IPS-18a (cell line): ENCODE results near the gene IQCM.

Experiments used
- H3K27ac ChIP-seq: one replicate; pipeline ENCODE4 v1.5.1; 2013; ENCODE audit warnings: low read length
- H3K27me3 ChIP-seq: one replicate; pipeline ENCODE4 v1.6.1; 2013; ENCODE audit warnings: mild to moderate bottlenecking, low read length; ENCODE audit not compliant: control insufficient read depth, insufficient read depth
- H3K36me3 ChIP-seq: one replicate; pipeline ENCODE4 v1.6.1; 2013; ENCODE audit warnings: low read depth, low read length; ENCODE audit not compliant: control insufficient read depth
- H3K4me1 ChIP-seq: one replicate; pipeline ENCODE4 v1.6.1; 2013; ENCODE audit warnings: low read depth, low read length; ENCODE audit not compliant: control insufficient read depth
- H3K4me3 ChIP-seq: one replicate; pipeline ENCODE4 v1.5.1; 2013; ENCODE audit warnings: low read length
- H3K9ac ChIP-seq: one replicate; pipeline ENCODE4 v1.6.1; 2013; ENCODE audit warnings: mild to moderate bottlenecking, low read length, moderate library complexity
- H3K9me3 ChIP-seq: one replicate; pipeline ENCODE4 v1.6.1; 2013; ENCODE audit warnings: low read depth, low read length; ENCODE audit not compliant: control insufficient read depth

IQCM gene, protein sequence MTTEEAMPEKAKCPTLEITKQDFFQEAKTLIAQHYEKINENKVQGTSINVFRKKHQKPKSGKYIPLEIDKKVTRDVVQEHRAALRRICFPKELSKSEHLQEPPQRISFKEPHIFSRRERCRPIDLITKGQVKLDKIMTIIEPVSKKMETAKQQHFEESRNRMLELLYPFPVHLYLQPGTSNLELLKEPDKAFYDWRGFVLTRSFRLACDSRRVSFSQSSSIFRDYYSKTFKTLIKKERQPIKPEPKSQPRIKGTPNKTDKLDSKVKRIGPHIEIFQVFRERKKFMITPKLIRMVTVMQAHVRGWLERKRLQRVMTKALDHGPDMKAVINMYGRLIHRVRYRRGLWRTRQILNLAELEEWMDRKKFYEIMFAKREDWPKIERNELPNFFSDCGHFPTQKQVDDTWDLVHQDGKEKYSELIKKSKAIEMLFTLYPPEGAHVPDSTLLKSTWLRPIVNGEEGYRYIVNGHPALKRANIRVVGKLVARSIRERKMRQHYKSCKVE

DNA sequence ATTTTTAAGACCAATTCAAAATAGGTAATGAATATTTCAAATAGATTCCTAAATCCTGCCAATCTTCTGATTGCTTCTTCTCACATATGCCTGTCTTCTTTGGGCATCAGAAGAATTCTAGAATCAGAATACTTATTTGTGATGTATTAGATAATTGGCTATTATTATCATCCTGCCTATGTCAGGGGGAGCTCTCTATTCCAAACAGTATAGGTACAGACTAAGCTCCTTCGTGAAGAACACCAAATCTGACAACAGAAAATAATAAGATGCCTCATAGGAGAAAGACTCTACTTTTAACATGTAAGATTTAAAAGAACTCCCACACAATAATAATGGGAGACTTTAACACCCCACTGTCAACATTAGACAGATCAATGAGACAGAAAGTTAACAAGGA is at the start of gene IQCM:
TSS of gene IQCM (minus strand) at position 101 of the 400 bp plus-strand sequence. CDS start 73,152 bp downstream, outside the sequence.
- no peaks in the 10 kb centered on the region for H3K27me3 ChIP-seq
- H3K9me3 ChIP-seq, result no peaks in the 10 kb centered on the region
- H3K4me1 ChIP-seq, result no peaks in the 10 kb centered on the region
- H3K4me3 ChIP-seq, result no peak within 1 kb of the TSS
- no peak within 1 kb of the TSS for H3K9ac ChIP-seq
- H3K36me3 ChIP-seq, result no peaks in the 10 kb centered on the region
- no peak within 1 kb of the TSS for H3K27ac ChIP-seq

- Histone ChIP-seq H3K36me3 (no peaks in the 10 kb centered on the region), H3K27me3 (no peaks in the 10 kb centered on the region), H3K9me3 (no peaks in the 10 kb centered on the region), H3K4me3 (no peak overlapping the region), H3K9ac (no peak overlapping the region), H3K27ac (no peak overlapping the region), H3K4me1 (no peaks in the 10 kb centered on the region)
Observed at GRCh38 chr4:149857446-149857845, 41.8 kb upstream of the IQCM start.

DNA sequence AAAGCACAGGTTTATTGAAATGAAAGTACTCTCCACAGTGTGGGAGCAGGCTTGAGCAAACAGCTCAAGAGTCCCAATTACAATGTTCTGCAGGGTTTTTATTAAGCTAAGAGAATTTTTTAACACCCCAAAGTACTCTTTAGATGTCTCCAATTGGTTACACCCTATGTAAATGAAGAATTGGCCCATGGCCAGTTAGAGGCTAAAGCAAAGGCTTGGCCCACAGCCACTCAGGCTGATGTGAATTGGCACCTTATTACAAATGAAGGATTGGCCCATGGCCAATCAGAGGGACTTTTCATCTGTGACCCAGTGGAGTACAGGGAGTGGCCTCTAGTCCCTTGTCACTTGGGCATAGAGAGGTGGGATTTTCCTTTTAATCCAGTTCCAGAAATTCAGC is 30.1 kb upstream of the IQCM start:
- Histone ChIP-seq H3K27ac (no peak overlapping the region), H3K36me3 (no peaks in the 10 kb centered on the region), H3K4me3 (no peak overlapping the region), H3K27me3 (no peaks in the 10 kb centered on the region), H3K9ac (no peak overlapping the region), H3K9me3 (no peaks in the 10 kb centered on the region), H3K4me1 (no peaks in the 10 kb centered on the region)

DNA sequence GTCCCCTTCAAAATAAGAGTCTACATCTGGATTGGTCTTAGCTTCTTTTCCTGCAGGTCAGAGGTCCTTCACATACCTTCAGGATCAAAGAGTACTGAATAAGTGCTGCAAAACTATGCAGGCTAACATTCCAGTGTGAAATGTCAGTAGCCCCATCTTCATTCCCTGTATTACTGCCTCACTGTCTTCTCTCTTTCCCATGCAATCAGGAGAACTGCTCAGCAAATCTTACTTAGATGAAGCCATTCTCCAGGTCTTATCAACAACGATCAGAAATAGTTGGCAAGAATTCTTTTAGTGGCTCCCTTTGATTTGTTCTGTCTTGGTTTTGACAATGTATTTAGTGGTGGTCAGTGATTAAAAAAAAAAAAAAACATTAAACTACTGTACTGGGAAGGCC is 26.0 kb upstream of the IQCM start:
- Histone ChIP-seq H3K4me1 (no peaks in the 10 kb centered on the region), H3K27ac (no peak overlapping the region), H3K9ac (no peak overlapping the region), H3K9me3 (no peaks in the 10 kb centered on the region), H3K4me3 (no peak overlapping the region), H3K27me3 (no peaks in the 10 kb centered on the region), H3K36me3 (no peaks in the 10 kb centered on the region)

DNA sequence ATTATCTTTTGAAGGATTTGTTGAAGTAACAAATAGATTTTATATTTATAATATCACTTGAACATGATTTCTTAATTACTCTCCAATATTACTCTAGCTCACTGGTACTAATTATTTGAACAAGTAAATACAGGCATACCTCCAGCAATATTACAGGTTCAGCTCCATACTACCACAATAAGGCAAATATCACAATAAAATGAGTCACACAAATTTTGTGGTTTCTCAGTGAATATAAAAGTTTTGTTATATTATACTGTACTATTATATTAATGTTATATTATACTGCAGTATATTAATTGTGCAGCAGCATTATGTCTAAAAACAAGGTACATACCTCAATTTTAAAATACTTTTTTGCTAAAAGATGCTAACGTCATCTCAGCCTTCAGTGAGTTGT is 22.4 kb upstream of the IQCM start:
- H3K4me1 ChIP-seq, result no peaks in the 10 kb centered on the region
- H3K9me3 ChIP-seq, result no peaks in the 10 kb centered on the region
- H3K4me3 ChIP-seq, result no peak overlapping the region
- H3K27me3 ChIP-seq, result no peaks in the 10 kb centered on the region
- H3K36me3 ChIP-seq, result no peaks in the 10 kb centered on the region
- no peak overlapping the region for H3K9ac ChIP-seq
- no peak overlapping the region for H3K27ac ChIP-seq

DNA sequence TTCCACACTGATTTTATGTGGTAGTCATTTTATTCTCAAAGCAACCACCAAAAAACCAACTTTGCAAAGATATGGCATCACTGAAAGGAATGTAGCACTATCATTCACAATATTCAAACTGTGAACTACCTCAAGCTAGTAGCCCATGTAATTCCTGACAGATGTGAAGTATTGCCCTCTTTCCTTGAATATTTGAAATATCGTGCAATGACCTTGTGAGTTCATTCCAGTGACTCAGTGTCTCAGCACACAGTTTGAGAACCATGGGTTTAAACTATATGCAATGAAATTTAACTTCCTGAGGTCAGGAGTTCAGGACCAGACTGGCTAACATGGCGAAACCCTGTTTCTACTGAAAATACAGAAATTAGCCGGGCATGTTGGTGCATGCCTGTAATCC is 20.9 kb upstream of the IQCM start:
- Histone ChIP-seq H3K4me3 (no peak overlapping the region), H3K36me3 (no peaks in the 10 kb centered on the region), H3K4me1 (no peaks in the 10 kb centered on the region), H3K27ac (no peak overlapping the region), H3K27me3 (no peaks in the 10 kb centered on the region), H3K9me3 (no peaks in the 10 kb centered on the region), H3K9ac (no peak overlapping the region)

GRCh38 chr4:149835280-149835679 is 19.6 kb upstream of the IQCM start:
- Histone ChIP-seq H3K4me1 (no peaks in the 10 kb centered on the region), H3K9me3 (no peaks in the 10 kb centered on the region), H3K4me3 (no peak overlapping the region), H3K27me3 (no peaks in the 10 kb centered on the region), H3K27ac (no peak overlapping the region), H3K36me3 (no peaks in the 10 kb centered on the region), H3K9ac (no peak overlapping the region)

- H3K4me3 ChIP-seq, result no peak overlapping the region
- no peaks in the 10 kb centered on the region for H3K27me3 ChIP-seq
- no peaks in the 10 kb centered on the region for H3K4me1 ChIP-seq
- no peaks in the 10 kb centered on the region for H3K9me3 ChIP-seq
- no peaks in the 10 kb centered on the region for H3K36me3 ChIP-seq
- no peak overlapping the region for H3K27ac ChIP-seq
- H3K9ac ChIP-seq, result no peak overlapping the region
Observed at GRCh38 chr4:149831656-149832208, 16.1 kb upstream of the IQCM start.

DNA sequence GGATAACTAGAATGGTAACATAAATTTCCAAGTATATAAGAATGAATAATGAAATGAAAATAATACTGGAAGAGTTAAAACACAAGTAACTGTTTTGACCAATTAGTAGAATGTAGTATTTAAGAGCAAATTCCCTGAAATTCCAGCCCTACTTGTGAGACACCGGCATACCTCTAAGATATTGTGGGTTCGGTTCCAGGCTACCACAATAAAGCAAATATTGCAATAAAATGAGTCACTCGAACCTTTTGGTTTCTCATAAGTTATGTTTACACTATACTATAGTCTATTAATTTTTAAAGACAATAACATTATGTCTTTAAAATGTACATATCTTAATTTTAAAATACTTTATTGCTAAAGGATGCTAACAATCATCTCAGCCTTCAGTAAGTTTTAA is 15.2 kb upstream of the IQCM start:
- no peak overlapping the region for H3K4me3 ChIP-seq
- no peaks in the 10 kb centered on the region for H3K27me3 ChIP-seq
- H3K4me1 ChIP-seq, result no peaks in the 10 kb centered on the region
- no peaks in the 10 kb centered on the region for H3K36me3 ChIP-seq
- no peak overlapping the region for H3K9ac ChIP-seq
- no peaks in the 10 kb centered on the region for H3K9me3 ChIP-seq
- H3K27ac ChIP-seq, result no peak overlapping the region

DNA sequence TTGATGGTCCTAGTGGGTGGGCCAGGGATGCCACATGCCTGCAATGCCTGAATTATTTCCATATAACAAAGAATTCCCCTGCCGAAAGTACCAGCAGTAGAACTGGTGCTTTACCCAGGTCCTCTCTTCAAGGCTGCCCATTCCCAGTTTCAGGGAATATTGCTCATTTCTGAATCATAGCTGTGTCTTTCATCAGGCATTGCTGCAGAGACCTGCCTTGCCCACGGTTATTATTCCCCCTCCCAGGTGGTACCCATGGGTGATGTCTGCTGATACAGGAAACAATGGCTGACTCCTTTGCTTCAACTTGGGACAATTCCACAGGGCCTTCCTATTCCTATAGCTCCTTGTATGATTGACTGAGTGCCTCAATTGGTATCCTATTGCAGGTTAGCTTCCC is 9.7 kb upstream of the IQCM start:
- Histone ChIP-seq H3K4me3 (no peak overlapping the region), H3K27ac (no peak overlapping the region), H3K36me3 (no peaks in the 10 kb centered on the region), H3K27me3 (no peaks in the 10 kb centered on the region), H3K4me1 (no peaks in the 10 kb centered on the region), H3K9me3 (no peaks in the 10 kb centered on the region), H3K9ac (no peak overlapping the region)

DNA sequence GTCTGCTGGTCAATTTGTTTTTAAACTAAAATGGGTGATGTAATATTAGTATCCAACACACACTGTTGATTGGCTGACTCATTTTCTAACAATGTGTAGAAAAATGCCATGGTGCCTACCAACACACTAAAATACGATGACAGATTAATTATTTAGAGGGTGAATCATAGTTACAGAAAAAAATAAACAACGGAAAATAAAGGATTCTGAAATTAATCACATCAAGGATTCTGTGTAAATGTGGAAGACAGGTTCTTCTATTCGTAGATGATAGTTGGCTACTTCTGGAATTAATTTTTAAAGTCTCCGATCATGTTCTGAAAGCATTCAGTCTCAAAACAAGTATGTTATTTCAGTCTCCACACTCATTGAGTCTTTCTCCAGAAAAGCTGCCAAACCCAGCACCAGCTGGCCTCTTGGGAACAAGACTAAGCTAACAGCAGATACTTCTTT is 8.2 kb upstream of the IQCM start:
- no peak overlapping the region for H3K27ac ChIP-seq
- no peaks in the 10 kb centered on the region for H3K36me3 ChIP-seq
- H3K9me3 ChIP-seq, result no peaks in the 10 kb centered on the region
- no peaks in the 10 kb centered on the region for H3K4me1 ChIP-seq
- H3K9ac ChIP-seq, result no peak overlapping the region
- H3K27me3 ChIP-seq, result no peaks in the 10 kb centered on the region
- no peak overlapping the region for H3K4me3 ChIP-seq

GRCh38 chr4:149801416-149801815 is 14.2 kb downstream of the IQCM start:
- no peak overlapping the region for H3K27ac ChIP-seq
- no peaks in the 10 kb centered on the region for H3K27me3 ChIP-seq
- H3K4me3 ChIP-seq, result no peak overlapping the region
- no peak overlapping the region for H3K9ac ChIP-seq
- no peaks in the 10 kb centered on the region for H3K9me3 ChIP-seq
- no peaks in the 10 kb centered on the region for H3K4me1 ChIP-seq
- H3K36me3 ChIP-seq, result no peaks in the 10 kb centered on the region
